GM23248 (cell line): Measurements from ENCODE around the gene ATP8A2. TPM values are rescaled to one million over a fixed set of nuclear protein-coding genes. Genes with fewer than 3 reads are reported as not detected.

Experiments
- DNase-seq: peaks from one replicate; pipeline ENCODE4 v3.0.0-alpha.2; 2015
- H2AFZ ChIP-seq: fragments of 200-600 bp; sonication (generic); 2 replicates; pipeline ENCODE4 v1.6.1; 2016; ENCODE audit warnings: antibody characterized with exemption
- H3F3A ChIP-seq: fragments of 200-600 bp; sonication (generic); 2 replicates; pipeline ENCODE4 v1.6.1; 2016; ENCODE audit warnings: mild to moderate bottlenecking, antibody characterized with exemption, mixed run types; ENCODE audit not compliant: insufficient read depth
- H3K27ac ChIP-seq: fragments of 200-600 bp; sonication (generic); 2 replicates; pipeline ENCODE4 v1.5.1; 2016; ENCODE audit warnings: mild to moderate bottlenecking
- H3K27me3 ChIP-seq: fragments of 200-600 bp; sonication (generic); replicated peaks from 2 replicates; pipeline ENCODE4 v1.6.1; 2016; ENCODE audit warnings: mild to moderate bottlenecking; ENCODE audit not compliant: insufficient read depth
- H3K36me3 ChIP-seq: fragments of 200-600 bp; sonication (generic); 2 replicates; pipeline ENCODE4 v1.6.1; 2016; ENCODE audit warnings: low read depth, mild to moderate bottlenecking
- H3K4me1 ChIP-seq: fragments of 200-600 bp; sonication (generic); 2 replicates; pipeline ENCODE4 v1.6.1; 2016; ENCODE audit warnings: mild to moderate bottlenecking; ENCODE audit not compliant: insufficient read depth
- H3K4me2 ChIP-seq: fragments of 200-600 bp; sonication (generic); one replicate; pipeline ENCODE4 v1.6.1; 2016; ENCODE audit warnings: mild to moderate bottlenecking; ENCODE audit not compliant: unreplicated experiment
- H3K4me3 ChIP-seq: fragments of 200-600 bp; sonication (generic); 2 replicates; pipeline ENCODE4 v1.5.1; 2016; ENCODE audit warnings: mild to moderate bottlenecking
- H3K79me2 ChIP-seq: fragments of 200-600 bp; sonication (generic); 2 replicates; pipeline ENCODE4 v1.6.1; 2016; ENCODE audit warnings: mild to moderate bottlenecking; ENCODE audit not compliant: insufficient read depth
- H3K9ac ChIP-seq: fragments of 200-600 bp; sonication (generic); 2 replicates; pipeline ENCODE4 v1.6.1; 2016; ENCODE audit warnings: mild to moderate bottlenecking
- H3K9me2 ChIP-seq: fragments of 200-600 bp; sonication (generic); 2 replicates; pipeline ENCODE4 v1.6.1; 2016; ENCODE audit warnings: mixed run types, mild to moderate bottlenecking, moderate library complexity; ENCODE audit not compliant: insufficient read depth
- H3K9me3 ChIP-seq: fragments of 200-600 bp; sonication (generic); one replicate; pipeline ENCODE4 v1.6.1; 2017; ENCODE audit warnings: low read depth
- H4K20me1 ChIP-seq: fragments of 200-600 bp; sonication (generic); 2 replicates; pipeline ENCODE4 v1.6.0; 2016; ENCODE audit not compliant: insufficient read depth
- EZH2 ChIP-seq: fragments of 200-600 bp; sonication (generic); IDR thresholded peaks from 2 replicates; pipeline ENCODE4 v1.6.1; 2018; ENCODE audit warnings: antibody characterized with exemption, mild to moderate bottlenecking; ENCODE audit not compliant: insufficient read depth, poor library complexity, severe bottlenecking
- EZH2phosphoT487 ChIP-seq: fragments of 200-600 bp; sonication (generic); IDR thresholded peaks from 2 replicates; pipeline ENCODE4 v1.6.1; 2018; ENCODE audit warnings: antibody characterized with exemption, moderate library complexity, mild to moderate bottlenecking, low read depth; ENCODE audit not compliant: insufficient read depth
- WGBS, 2 experiments: methylation state at CpG; one replicate each; pipeline ENCODE4 v1.1.6; 2015 to 2017; ENCODE audit warnings: low lambda C conversion rate in 2 of 2, low coverage in 1 of 2; ENCODE audit errors: missing lambda C conversion rate in 2 of 2; 5-methylcytosine and 5-hydroxymethylcytosine counted together
- in situ Hi-C: fragments of 300-500 bp; cut with MboI; formaldehyde crosslinking; loops from 2 replicates; pipeline ENCODE4 v1.15.0; 2020
- polyA plus RNA-seq: library from polyadenylated mRNA; unstranded; fragments of >200 nt; fragmentation: Nextera tagmentation; extraction: Ambion mirVana; gene quantifications from 2 replicates; pipeline ENCODE4 v1.2.1, GENCODE V29; 2016
- total RNA-seq: library from RNA; depleted of rRNA; stranded (reverse); fragments of >200 nt; shearing (Covaris generic); gene quantifications from 2 replicates; pipeline ENCODE4 v1.2.3, GENCODE V29; 2014

The ATP8A2 gene
- total and polyA plus RNA-seq, 2 experiments from 2014 or later = under 0.01 to 0.05 TPM

DNA sequence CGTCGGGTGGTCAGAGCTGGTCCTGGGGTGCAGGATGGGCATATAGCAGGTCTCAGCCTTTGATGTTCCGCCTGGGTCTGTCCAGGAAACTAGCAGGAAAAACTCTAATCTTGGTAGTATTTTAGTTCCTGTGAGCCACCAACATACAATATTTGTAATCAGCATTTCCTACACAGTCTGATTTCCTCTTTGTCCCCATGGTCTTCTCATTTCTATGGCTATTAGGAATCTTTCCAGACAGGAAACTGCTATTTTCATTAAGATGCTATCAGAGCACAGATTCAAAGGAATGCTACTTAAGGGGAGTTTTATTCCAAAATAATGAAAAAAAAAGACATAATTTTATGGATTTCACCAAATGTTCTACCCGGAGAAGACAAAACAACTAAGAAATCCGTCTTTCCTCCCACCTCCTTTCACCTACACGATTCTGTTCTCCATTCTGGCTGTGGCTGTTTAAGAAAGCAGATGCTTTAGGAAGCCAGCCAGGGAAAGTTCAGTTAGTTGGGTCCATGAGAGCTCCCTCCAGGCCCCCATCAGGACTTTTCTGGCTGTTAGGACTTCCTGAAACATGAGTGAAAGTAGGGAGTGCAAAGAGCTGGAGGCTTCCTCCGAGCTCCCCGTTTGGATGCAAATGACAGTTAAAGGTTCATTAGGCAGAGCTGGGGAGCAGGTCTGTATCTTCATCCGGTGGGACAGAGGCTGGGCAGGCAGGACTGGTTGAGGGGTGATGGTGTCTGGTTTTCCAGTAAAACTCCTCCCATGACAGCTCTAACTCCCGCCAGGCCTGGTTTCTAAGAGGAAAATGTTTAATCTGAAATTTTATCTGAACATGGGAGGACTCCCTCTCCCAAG, 643.7 kb downstream of the ATP8A2 start:
- H4K20me1 ChIP-seq = no peaks in the 10 kb centered on the region
- H3K9me2 ChIP-seq = no peaks in the 10 kb centered on the region
- H3K4me2 ChIP-seq = no peak overlapping the region
- TF ChIP-seq EZH2 (no peak), EZH2phosphoT487 (no peak)
- no peak for DNase-seq
- in situ Hi-C loops = no loop called here
- H3K4me1 ChIP-seq = peaks cover 27% of the 10 kb centered on the region
- no peak overlapping the region for H3K4me3 ChIP-seq
- H3K36me3 ChIP-seq = no peaks in the 10 kb centered on the region
- no peak overlapping the region for H3K9ac ChIP-seq
- no peaks in the 10 kb centered on the region for H3K79me2 ChIP-seq
- WGBS, 2 experiments = 57 to 61% methylated on average over 10 of the region's 10 CpGs
- H3K27me3 ChIP-seq = peaks cover 3% of the 10 kb centered on the region; the same call in 1 of the 2 replicates
- no peaks in the 10 kb centered on the region for H3K9me3 ChIP-seq
- H3F3A ChIP-seq = peaks cover 17% of the 10 kb centered on the region
- no peak overlapping the region for H3K27ac ChIP-seq
- H2AFZ ChIP-seq = no peak overlapping the region

DNA sequence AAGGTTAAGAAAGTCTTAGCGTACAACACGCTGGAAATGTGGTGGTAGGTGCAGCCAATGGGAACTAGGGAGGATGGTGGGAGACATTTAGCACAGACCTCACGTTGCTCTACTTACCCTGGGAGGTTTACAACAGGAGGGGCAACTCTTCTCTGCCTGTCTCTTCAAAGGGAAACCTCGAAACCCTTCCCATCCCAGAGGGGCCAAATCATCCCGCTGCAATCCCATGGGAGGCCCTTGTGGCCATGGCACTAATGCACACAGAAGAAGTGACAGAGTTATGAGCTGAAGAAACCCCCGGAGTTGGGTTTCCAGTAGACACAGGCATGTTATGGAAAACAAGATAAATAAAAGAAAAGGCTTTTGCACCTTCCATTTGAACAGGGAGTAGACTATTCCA, 644.4 kb downstream of the ATP8A2 start:
- no peaks in the 10 kb centered on the region for H3K9me3 ChIP-seq
- H4K20me1 ChIP-seq = no peaks in the 10 kb centered on the region
- 65 to 72% methylated on average over 6 of the region's 6 CpGs for WGBS, 2 experiments
- peaks cover 24% of the 10 kb centered on the region for H3F3A ChIP-seq
- H3K27me3 ChIP-seq = peaks cover 3% of the 10 kb centered on the region; the same call in 1 of the 2 replicates
- H3K4me3 ChIP-seq = no peak overlapping the region
- no peak for TF ChIP-seq EZH2
- no peak for TF ChIP-seq EZH2phosphoT487
- in situ Hi-C loops = no loop called here
- H3K4me2 ChIP-seq = no peak overlapping the region
- H2AFZ ChIP-seq = no peak overlapping the region
- H3K9me2 ChIP-seq = no peaks in the 10 kb centered on the region
- no peak overlapping the region for H3K27ac ChIP-seq
- peaks cover 31% of the 10 kb centered on the region for H3K4me1 ChIP-seq
- no peaks in the 10 kb centered on the region for H3K36me3 ChIP-seq
- no peak for DNase-seq
- no peak overlapping the region for H3K9ac ChIP-seq
- H3K79me2 ChIP-seq = no peaks in the 10 kb centered on the region

DNA sequence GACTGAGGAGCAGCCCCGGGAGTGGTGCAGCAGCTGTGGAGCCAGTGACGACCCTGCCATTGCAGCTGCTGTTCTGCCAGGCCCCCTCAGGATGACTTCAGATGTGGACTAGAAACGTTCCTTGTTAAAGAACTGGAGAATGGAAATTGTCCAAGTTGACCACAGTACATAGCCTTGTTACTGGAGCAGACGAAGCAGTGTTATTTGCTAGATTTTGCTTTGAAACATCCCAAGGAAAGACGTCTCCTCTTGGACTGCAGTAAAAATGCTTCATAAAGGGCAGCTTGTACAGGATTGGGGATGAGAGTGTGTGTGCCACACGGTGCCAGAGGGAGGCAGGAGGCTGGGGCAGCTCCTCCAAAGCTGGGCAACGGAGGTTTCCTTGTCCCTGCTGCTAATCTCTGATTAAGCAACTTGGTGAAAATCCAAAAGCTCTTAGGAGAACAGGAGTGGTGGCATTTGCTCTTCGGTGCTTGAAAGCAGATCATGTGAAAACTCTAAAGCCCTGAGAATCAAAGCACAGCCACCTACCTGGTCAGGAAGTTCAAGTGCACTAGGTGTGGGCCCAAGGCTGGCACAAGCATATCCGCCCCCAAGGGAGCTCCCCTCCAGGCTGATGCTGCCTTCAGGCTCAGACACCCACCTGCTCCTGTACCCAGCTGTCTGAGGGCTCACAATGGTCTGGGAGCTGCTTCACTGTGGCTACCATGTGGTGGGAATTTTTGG, 645.6 kb downstream of the ATP8A2 start:
- no peak overlapping the region for H3K4me2 ChIP-seq
- TF ChIP-seq EZH2phosphoT487 (no peak), EZH2 (no peak)
- H3K27ac ChIP-seq = no peak overlapping the region
- peak; percentile 19 for DNase-seq
- no peaks in the 10 kb centered on the region for H3K9me2 ChIP-seq
- peaks cover 3% of the 10 kb centered on the region; the same call in 1 of the 2 replicates for H3K27me3 ChIP-seq
- no peak overlapping the region for H3K9ac ChIP-seq
- H3K4me3 ChIP-seq = no peak overlapping the region
- in situ Hi-C loops = no loop called here
- H3K9me3 ChIP-seq = no peaks in the 10 kb centered on the region
- peaks cover 34% of the 10 kb centered on the region for H3F3A ChIP-seq
- no peaks in the 10 kb centered on the region for H3K36me3 ChIP-seq
- H3K79me2 ChIP-seq = no peaks in the 10 kb centered on the region
- peaks cover 39% of the 10 kb centered on the region for H3K4me1 ChIP-seq
- no peak overlapping the region for H2AFZ ChIP-seq
- 41% methylated on average over 9 of the region's 9 CpGs for WGBS, 2 experiments
- H4K20me1 ChIP-seq = no peaks in the 10 kb centered on the region

DNA sequence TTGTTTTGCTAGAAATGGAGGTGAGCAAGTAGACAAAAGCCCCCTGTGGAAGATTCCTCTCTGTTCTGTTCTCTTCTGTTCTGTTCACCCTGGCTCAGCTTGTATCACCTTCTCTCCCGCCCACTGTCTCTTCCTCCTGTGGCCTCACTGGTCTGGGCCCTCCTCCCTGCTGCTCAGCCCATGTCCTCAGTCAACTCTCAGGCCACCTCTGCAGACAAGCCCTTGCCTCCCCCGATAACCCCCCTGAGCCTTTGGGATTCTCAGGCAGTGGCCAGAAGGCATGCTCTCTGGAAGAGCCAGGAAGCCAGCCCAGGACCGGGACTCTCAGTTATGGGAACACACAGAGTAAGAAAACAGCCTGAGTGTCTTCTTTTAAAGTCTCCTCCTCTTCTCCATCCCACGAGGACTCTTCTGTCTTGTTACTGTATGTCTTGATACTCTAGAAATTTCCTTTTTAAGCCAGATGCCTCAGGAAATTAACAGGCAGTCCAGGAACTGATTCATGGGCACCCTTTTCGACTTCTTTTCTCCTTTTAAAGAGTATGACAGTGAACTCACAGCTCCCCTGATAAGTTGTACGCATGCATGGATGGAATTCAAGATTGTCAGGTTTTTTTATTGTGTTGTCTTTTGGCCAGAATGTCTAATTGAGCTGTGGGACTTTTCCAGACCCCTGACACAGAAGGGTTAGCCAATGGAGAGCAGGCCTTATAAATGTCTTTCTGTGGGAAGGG, 646.3 kb downstream of the ATP8A2 start:
- H3K4me3 ChIP-seq = no peak overlapping the region
- in situ Hi-C loops = no loop called here
- no peak overlapping the region for H3K27ac ChIP-seq
- no peaks in the 10 kb centered on the region for H3K9me3 ChIP-seq
- no peaks in the 10 kb centered on the region for H3K79me2 ChIP-seq
- TF ChIP-seq EZH2 (no peak), EZH2phosphoT487 (no peak)
- H3K9me2 ChIP-seq = no peaks in the 10 kb centered on the region
- no peak overlapping the region for H3K9ac ChIP-seq
- H3K4me1 ChIP-seq = peaks cover 45% of the 10 kb centered on the region
- 44 to 55% methylated on average over 6 of the region's 6 CpGs for WGBS, 2 experiments
- peak overlapping the region; percentile 28; the same call in 1 of the 2 replicates for H2AFZ ChIP-seq
- peaks cover 37% of the 10 kb centered on the region for H3F3A ChIP-seq
- peak; percentile 26 for DNase-seq
- H3K27me3 ChIP-seq = peaks cover 3% of the 10 kb centered on the region; the same call in 1 of the 2 replicates
- no peaks in the 10 kb centered on the region for H4K20me1 ChIP-seq
- H3K36me3 ChIP-seq = no peaks in the 10 kb centered on the region
- no peak overlapping the region for H3K4me2 ChIP-seq
